Osteoblast (primary cell): ENCODE data around the gene PSMA8. TPM values are rescaled to one million over a fixed set of nuclear protein-coding genes. Genes with fewer than 3 reads are reported as not detected.

Source experiments
- DNase-seq: peaks from one replicate; pipeline ENCODE4 v3.0.0; 2011; ENCODE audit warnings: low spot score, mixed read lengths; ENCODE audit not compliant: insufficient read length; ENCODE audit errors: missing footprints
- H2AFZ ChIP-seq: 2 replicates; pipeline ENCODE4 v1.6.0; 2011; ENCODE audit warnings: mild to moderate bottlenecking, low read length
- H3K27ac ChIP-seq: 2 replicates; pipeline ENCODE4 v1.5.1; 2011; ENCODE audit warnings: mild to moderate bottlenecking, low read depth, low read length, moderate library complexity
- H3K27me3 ChIP-seq: 2 replicates; pipeline ENCODE4 v1.6.0; 2012; ENCODE audit warnings: mild to moderate bottlenecking, control low read depth, inconsistent platforms, low read length, moderate library complexity; ENCODE audit not compliant: insufficient read depth
- H3K36me3 ChIP-seq: 2 replicates; pipeline ENCODE4 v1.5.1; 2011; ENCODE audit warnings: mild to moderate bottlenecking, low read length, control low read depth, moderate library complexity; ENCODE audit not compliant: insufficient read depth
- H3K4me1 ChIP-seq: 2 replicates; pipeline ENCODE4 v1.5.1; 2011; ENCODE audit warnings: mild to moderate bottlenecking, low read length, control low read depth, moderate library complexity; ENCODE audit not compliant: insufficient read depth
- H3K4me2 ChIP-seq: 2 replicates; pipeline ENCODE4 v1.6.0; 2011; ENCODE audit warnings: mild to moderate bottlenecking, low read length; ENCODE audit not compliant: insufficient read depth
- H3K4me3 ChIP-seq: fragments of 200-600 bp; sonication (generic); 3 replicates; pipeline ENCODE4 v1.5.1; 2012; ENCODE audit warnings: mild to moderate bottlenecking, low read length, inconsistent platforms; ENCODE audit not compliant: insufficient read depth
- H3K79me2 ChIP-seq: 2 replicates; pipeline ENCODE4 v1.6.0; 2012; ENCODE audit warnings: mild to moderate bottlenecking, low read length, control low read depth, inconsistent platforms; ENCODE audit not compliant: insufficient read depth
- H3K9me3 ChIP-seq: 2 replicates; pipeline ENCODE4 v1.5.1; 2011; ENCODE audit warnings: low read depth, low read length, control low read depth
- H4K20me1 ChIP-seq: 2 replicates; pipeline ENCODE4 v1.6.0; 2012; ENCODE audit warnings: mild to moderate bottlenecking, low read length, control low read depth; ENCODE audit not compliant: insufficient read depth
- total RNA-seq: library from RNA; depleted of rRNA; stranded (reverse); fragments of >200 nt; gene quantifications from 2 replicates; pipeline ENCODE4 v1.2.3, GENCODE V29; 2012
- TF ChIP-seq, protein P1 (sequence below): IDR thresholded peaks from 2 replicates; pipeline ENCODE4 v1.5.1; 2011; ENCODE audit warnings: mild to moderate bottlenecking, low read depth, low read length, moderate library complexity; ENCODE audit errors: extremely low read depth

The PSMA8 gene
- total RNA-seq = not detected in 2 replicates

DNA sequence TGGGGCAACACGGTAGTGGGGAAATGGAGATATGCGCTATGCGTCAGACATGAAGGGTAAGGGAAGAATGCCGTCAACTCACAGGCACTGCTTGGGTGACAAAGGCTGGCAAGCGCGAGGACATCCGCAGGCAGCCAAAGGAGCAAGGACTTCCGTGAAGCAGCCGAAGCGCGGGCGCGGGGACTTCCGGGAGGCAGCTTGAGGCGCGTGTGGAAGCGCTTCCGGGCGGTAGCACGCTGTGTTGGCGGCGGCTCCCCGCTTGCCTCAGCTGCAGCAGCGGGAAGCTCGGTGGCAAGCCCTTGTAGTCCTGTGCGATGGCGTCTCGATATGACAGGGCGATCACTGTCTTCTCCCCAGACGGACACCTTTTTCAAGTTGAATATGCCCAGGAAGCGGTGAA lies at the start of gene PSMA8:
Gene PSMA8, plus strand, starts transcription at position 218 of the 400 bp plus-strand sequence. Its CDS starts 97 bp downstream, at position 315.
- DNase-seq = no peak
- TF ChIP-seq, protein P1, sequence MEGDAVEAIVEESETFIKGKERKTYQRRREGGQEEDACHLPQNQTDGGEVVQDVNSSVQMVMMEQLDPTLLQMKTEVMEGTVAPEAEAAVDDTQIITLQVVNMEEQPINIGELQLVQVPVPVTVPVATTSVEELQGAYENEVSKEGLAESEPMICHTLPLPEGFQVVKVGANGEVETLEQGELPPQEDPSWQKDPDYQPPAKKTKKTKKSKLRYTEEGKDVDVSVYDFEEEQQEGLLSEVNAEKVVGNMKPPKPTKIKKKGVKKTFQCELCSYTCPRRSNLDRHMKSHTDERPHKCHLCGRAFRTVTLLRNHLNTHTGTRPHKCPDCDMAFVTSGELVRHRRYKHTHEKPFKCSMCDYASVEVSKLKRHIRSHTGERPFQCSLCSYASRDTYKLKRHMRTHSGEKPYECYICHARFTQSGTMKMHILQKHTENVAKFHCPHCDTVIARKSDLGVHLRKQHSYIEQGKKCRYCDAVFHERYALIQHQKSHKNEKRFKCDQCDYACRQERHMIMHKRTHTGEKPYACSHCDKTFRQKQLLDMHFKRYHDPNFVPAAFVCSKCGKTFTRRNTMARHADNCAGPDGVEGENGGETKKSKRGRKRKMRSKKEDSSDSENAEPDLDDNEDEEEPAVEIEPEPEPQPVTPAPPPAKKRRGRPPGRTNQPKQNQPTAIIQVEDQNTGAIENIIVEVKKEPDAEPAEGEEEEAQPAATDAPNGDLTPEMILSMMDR = no peak
- H3K27ac ChIP-seq = no peak within 1 kb of the TSS
- H3K27me3 ChIP-seq = no peaks in the 10 kb centered on the region
- no peaks in the 10 kb centered on the region for H3K36me3 ChIP-seq
- no peaks in the 10 kb centered on the region for H4K20me1 ChIP-seq
- H3K4me1 ChIP-seq = no peaks in the 10 kb centered on the region
- H3K79me2 ChIP-seq = no peaks in the 10 kb centered on the region
- H2AFZ ChIP-seq = no peak within 1 kb of the TSS
- no peak within 1 kb of the TSS for H3K4me2 ChIP-seq
- no peaks in the 10 kb centered on the region for H3K9me3 ChIP-seq
- H3K4me3 ChIP-seq = no peak within 1 kb of the TSS

DNA sequence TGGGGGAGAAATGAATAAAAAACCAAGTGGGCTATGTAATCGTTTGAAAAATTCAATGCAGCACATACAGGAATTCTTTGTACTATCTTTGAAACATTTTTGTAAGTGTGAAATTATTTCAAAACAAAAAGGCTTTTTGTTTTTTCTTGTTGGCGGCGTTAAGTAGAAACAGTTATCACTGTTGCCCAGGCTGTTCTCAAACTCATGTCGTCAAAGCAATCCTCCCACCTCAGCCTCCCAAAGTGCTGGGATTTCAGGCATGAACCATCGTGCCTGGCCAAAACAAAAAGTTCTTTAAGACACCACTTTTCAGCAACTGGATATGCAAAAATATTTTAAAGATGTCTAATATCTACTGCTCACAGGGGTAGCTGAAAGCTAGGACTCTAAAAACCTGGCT lies 48.6 kb upstream of the PSMA8 start:
- no peak overlapping the region for H3K4me3 ChIP-seq
- peaks cover 97% of the 10 kb centered on the region for H3K79me2 ChIP-seq
- TF ChIP-seq, protein P1 = no peak
- H3K27ac ChIP-seq = no peak overlapping the region
- H3K9me3 ChIP-seq = no peaks in the 10 kb centered on the region
- H3K36me3 ChIP-seq = peaks cover 63% of the 10 kb centered on the region
- no peak overlapping the region for H3K4me2 ChIP-seq
- H3K4me1 ChIP-seq = peaks cover 17% of the 10 kb centered on the region
- DNase-seq = no peak
- no peaks in the 10 kb centered on the region for H3K27me3 ChIP-seq
- H2AFZ ChIP-seq = no peak overlapping the region
- H4K20me1 ChIP-seq = peaks cover 48% of the 10 kb centered on the region

DNA sequence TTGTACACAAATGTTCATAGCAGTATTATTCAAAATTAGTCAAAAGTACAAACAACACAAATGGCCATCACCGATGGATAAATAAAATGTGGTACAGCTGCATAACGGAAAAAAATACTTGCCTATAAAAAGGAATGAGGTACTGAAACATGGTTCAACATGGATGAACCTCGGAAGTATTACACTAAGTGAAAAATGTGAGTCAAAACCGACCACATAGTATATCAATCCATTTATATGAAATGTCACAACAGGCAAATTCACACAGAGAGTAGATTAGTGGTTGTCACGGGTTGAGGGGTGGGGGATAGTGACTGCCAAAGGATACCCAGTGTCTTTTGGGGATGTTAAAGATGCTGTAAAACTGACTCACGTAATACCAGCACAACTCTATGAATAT lies 46.7 kb upstream of the PSMA8 start:
- Histone ChIP-seq H3K4me2 (no peak overlapping the region), H3K36me3 (peaks cover 46% of the 10 kb centered on the region), H3K4me1 (peaks cover 17% of the 10 kb centered on the region), H4K20me1 (peaks cover 48% of the 10 kb centered on the region), H3K79me2 (peaks cover 84% of the 10 kb centered on the region), H3K27ac (no peak overlapping the region), H2AFZ (no peak overlapping the region), H3K27me3 (no peaks in the 10 kb centered on the region), H3K9me3 (no peaks in the 10 kb centered on the region), H3K4me3 (no peak overlapping the region)
- no peak for DNase-seq
- TF ChIP-seq, protein P1 = no peak

DNA sequence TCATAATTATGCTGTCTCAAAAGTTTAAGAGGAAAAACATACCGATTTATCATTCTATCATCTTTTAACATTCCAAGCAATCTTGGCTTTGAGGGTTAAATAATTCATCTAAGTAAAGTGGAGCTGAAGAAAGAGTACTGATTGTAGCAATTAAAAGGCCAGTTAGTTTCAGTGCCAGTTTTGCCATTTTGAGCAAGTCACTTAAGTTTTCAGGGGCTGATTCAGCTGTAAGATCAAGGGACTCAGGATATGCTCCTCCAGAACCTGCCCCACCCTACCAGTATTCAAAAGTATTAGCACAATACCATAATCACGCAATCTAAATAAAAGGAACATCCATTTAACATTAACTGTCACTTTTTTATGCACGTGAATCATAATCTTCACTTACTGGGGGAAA lies 45.2 kb upstream of the PSMA8 start:
- Histone ChIP-seq H3K4me1 (peaks cover 17% of the 10 kb centered on the region), H3K9me3 (no peaks in the 10 kb centered on the region), H2AFZ (no peak overlapping the region), H3K4me3 (peak overlapping the region; percentile 98), H3K27me3 (no peaks in the 10 kb centered on the region), H3K79me2 (peaks cover 69% of the 10 kb centered on the region), H3K4me2 (peak overlapping the region; percentile 94), H3K36me3 (peaks cover 32% of the 10 kb centered on the region), H4K20me1 (peaks cover 48% of the 10 kb centered on the region), H3K27ac (no peak overlapping the region)
- TF ChIP-seq, protein P1 = no peak
- DNase-seq = no peak
